ENCODE data around the gene NOTUM.

DNA sequence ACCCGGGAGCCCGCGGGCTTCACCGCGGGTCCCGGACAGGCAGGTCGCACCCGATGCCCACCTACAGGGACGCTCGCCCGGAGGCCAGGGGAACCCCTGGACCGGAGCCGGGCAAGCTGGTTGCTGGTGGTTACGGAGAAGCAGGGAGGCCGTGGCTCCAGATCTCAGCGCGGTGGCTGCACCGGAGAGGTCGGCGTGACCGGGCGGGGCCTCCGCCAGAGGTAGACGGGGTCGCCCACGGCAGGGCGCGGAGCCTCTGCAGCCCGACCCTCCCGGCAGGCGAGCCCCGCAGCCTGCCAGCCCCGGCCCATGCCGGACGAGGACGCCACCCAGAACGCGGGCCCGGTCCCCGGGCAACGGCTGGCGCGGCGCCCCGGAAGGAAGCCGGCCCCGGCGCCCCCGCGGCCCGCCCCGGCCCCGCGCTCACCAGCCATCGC lies 50.1 kb downstream of the NOTUM start:
- no peak for TF ChIP-seq MTA3 (IDR thresholded peaks at IDR 0.05; ENCODE audit: borderline replicate concordance, low read length)
- peak; percentile 52; the same call in 1 of the 2 replicates for TF ChIP-seq MXI1 (IDR thresholded peaks at IDR 0.05; ENCODE audit: low read depth, low read length)
- TF ChIP-seq EZH2 (IDR thresholded peaks at IDR 0.05; ENCODE audit: borderline replicate concordance, control insufficient read depth, low read depth, low read length) = no peak
- TF ChIP-seq ZNF622 (IDR thresholded peaks at IDR 0.05) = no peak
- TF ChIP-seq NR2F1 (conservative IDR thresholded peaks at IDR 0.05) = no peak; the same call in 1 of the 2 replicates
- TF ChIP-seq, protein P1, sequence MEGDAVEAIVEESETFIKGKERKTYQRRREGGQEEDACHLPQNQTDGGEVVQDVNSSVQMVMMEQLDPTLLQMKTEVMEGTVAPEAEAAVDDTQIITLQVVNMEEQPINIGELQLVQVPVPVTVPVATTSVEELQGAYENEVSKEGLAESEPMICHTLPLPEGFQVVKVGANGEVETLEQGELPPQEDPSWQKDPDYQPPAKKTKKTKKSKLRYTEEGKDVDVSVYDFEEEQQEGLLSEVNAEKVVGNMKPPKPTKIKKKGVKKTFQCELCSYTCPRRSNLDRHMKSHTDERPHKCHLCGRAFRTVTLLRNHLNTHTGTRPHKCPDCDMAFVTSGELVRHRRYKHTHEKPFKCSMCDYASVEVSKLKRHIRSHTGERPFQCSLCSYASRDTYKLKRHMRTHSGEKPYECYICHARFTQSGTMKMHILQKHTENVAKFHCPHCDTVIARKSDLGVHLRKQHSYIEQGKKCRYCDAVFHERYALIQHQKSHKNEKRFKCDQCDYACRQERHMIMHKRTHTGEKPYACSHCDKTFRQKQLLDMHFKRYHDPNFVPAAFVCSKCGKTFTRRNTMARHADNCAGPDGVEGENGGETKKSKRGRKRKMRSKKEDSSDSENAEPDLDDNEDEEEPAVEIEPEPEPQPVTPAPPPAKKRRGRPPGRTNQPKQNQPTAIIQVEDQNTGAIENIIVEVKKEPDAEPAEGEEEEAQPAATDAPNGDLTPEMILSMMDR (IDR thresholded peaks at IDR 0.05 in 2 of 3, conservative IDR thresholded peaks at IDR 0.05 in 1 of 3; ENCODE audit: control insufficient read depth in 2 of 3, extremely low read depth in 1 of 3, insufficient read depth in 1 of 3, low read depth in 3 of 3, low read length in 3 of 3) = no peak
- TF ChIP-seq SUPT20H (IDR thresholded peaks at IDR 0.05; ENCODE audit: borderline replicate concordance, control insufficient read depth, low read depth, low read length) = no peak
- TF ChIP-seq CEBPB (IDR thresholded peaks at IDR 0.05; ENCODE audit: borderline replicate concordance in 1 of 2, low read depth in 2 of 2, low read length in 2 of 2) = no peak
- no peak for TF ChIP-seq NBN (IDR thresholded peaks at IDR 0.05)
- TF ChIP-seq ESRRA (IDR thresholded peaks at IDR 0.05; ENCODE audit: low read length) = no peak
- no peak for TF ChIP-seq POLR2AphosphoS2 (IDR thresholded peaks at IDR 0.05; ENCODE audit: low read depth, low read length)
